ENCODE results near the gene SMAD3. TPM values are rescaled to one million over a fixed set of nuclear protein-coding genes. Genes with fewer than 3 reads are reported as not detected.
A peak's percentile ranks its signal among the peaks of the same experiment; 100 is the strongest.

The SMAD3 gene
- total RNA-seq, 4 donors from 2014 or later, result 41.9 to 94.9 (median 56.1) TPM

- H3K4me3 ChIP-seq, result no peak overlapping the region
- no peaks in the 10 kb centered on the region for H3K9me3 ChIP-seq
- DNase-seq (ENCODE audit: low spot score in 2 of 2), result no peak
- H3K27ac ChIP-seq, result no peak overlapping the region
- no peaks in the 10 kb centered on the region for H3K36me3 ChIP-seq
- H3K27me3 ChIP-seq, result no peaks in the 10 kb centered on the region
- H3K4me1 ChIP-seq, result peaks cover 85% of the 10 kb centered on the region
- TF ChIP-seq POLR2AphosphoS5 (IDR thresholded peaks at IDR 0.05), result no peak
- no peak for TF ChIP-seq CTCF (IDR thresholded peaks at IDR 0.05)
- WGBS, result 94% methylated on average over 3 of the region's 3 CpGs
These were observed 71.4 kb downstream of the SMAD3 start for GRCh38 chr15:67136802-67137201.

- Histone ChIP-seq H3K36me3 (no peaks in the 10 kb centered on the region), H3K4me1 (peaks cover 85% of the 10 kb centered on the region), H3K4me3 (no peak overlapping the region), H3K27me3 (no peaks in the 10 kb centered on the region), H3K27ac (no peak overlapping the region), H3K9me3 (no peaks in the 10 kb centered on the region)
- 91% methylated on average over 1 of the region's 1 CpG for WGBS
- TF ChIP-seq POLR2A (IDR thresholded peaks at IDR 0.05) (no peak), CTCF (IDR thresholded peaks at IDR 0.05) (no peak), POLR2AphosphoS5 (IDR thresholded peaks at IDR 0.05) (no peak), EP300 (IDR thresholded peaks at IDR 0.05) (no peak)
- no peak for DNase-seq (ENCODE audit: low spot score in 2 of 2)
These were observed 71.9 kb downstream of the SMAD3 start for GRCh38 chr15:67137319-67137718.

GRCh38 chr15:67137951-67138848, 72.8 kb downstream of the SMAD3 start:
- Histone ChIP-seq H3K9me3 (no peaks in the 10 kb centered on the region), H3K27ac (peak overlapping the region; percentile 59), H3K4me3 (peak overlapping the region; percentile 19), H3K4me1 (peaks cover 86% of the 10 kb centered on the region), H3K36me3 (no peaks in the 10 kb centered on the region), H3K27me3 (no peaks in the 10 kb centered on the region)
- WGBS, result 47% methylated on average over 14 of the region's 17 CpGs
- TF ChIP-seq CTCF (IDR thresholded peaks at IDR 0.05), result no peak
- TF ChIP-seq POLR2AphosphoS5 (IDR thresholded peaks at IDR 0.05), result no peak
- no peak for TF ChIP-seq EP300 (IDR thresholded peaks at IDR 0.05)
- no peak for TF ChIP-seq POLR2A (IDR thresholded peaks at IDR 0.05)
- no peak for DNase-seq (ENCODE audit: low spot score in 2 of 2)

GRCh38 chr15:67138891-67139855, 73.8 kb downstream of the SMAD3 start:
- TF ChIP-seq POLR2A (IDR thresholded peaks at IDR 0.05) (no peak), POLR2AphosphoS5 (IDR thresholded peaks at IDR 0.05) (no peak), EP300 (IDR thresholded peaks at IDR 0.05) (no peak), CTCF (IDR thresholded peaks at IDR 0.05) (no peak)
- H3K9me3 ChIP-seq, result no peaks in the 10 kb centered on the region
- peaks cover 82% of the 10 kb centered on the region for H3K4me1 ChIP-seq
- no peak overlapping the region for H3K4me3 ChIP-seq
- 48% methylated on average over 11 of the region's 11 CpGs for WGBS
- H3K27ac ChIP-seq, result peak overlapping the region; percentile 59
- no peaks in the 10 kb centered on the region for H3K36me3 ChIP-seq
- DNase-seq (ENCODE audit: low spot score in 2 of 2), result no peak
- no peaks in the 10 kb centered on the region for H3K27me3 ChIP-seq

Data from suprapubic skin (tissue), 4 donors.